ENCODE data around the gene RIC1. TPM values are rescaled to one million over a fixed set of nuclear protein-coding genes. Genes with fewer than 3 reads are reported as not detected.

Gene RIC1
- polyA plus RNA-seq, 3 donors = 13.4 to 36.4 (median 16.3) TPM

- no peaks in the 10 kb centered on the region for H3K9me3 ChIP-seq (replicated peaks in 1 of 2; ENCODE audit: control insufficient read depth in 1 of 2, insufficient read depth in 1 of 2, low read length in 2 of 2)
- no peak overlapping the region for H3K27ac ChIP-seq (ENCODE audit: low read depth in 1 of 2, low read length in 2 of 2)
- no peak for DNase-seq
- intact Hi-C loops (cut with micrococcal nuclease) = no loop called here
- H4K20me1 ChIP-seq (ENCODE audit: insufficient read depth, low read length) = no peaks in the 10 kb centered on the region
- no peak for TF ChIP-seq CTCF (IDR thresholded peaks at IDR 0.05)
- Mint-ChIP-seq H3K9me3 (no peaks in the 10 kb centered on the region), H3K27me3 (ENCODE audit: low read depth in 3 of 3) (no peaks in the 10 kb centered on the region), H3K27ac (no peak overlapping the region), H3K36me3 (peaks cover 52 to 64% of the 10 kb centered on the region in 2 donors), H3K4me3 (no peak overlapping the region), H3K4me1 (no peaks in the 10 kb centered on the region)
- no peak overlapping the region for H3K4me2 ChIP-seq (replicated peaks; ENCODE audit: extremely low read depth, low read length, poor library complexity, severe bottlenecking)
- WGBS (ENCODE audit: insufficient coverage) = 33% methylated on average over 1 of the region's 1 CpG
- H3K36me3 ChIP-seq (replicated peaks in 1 of 2; ENCODE audit: control insufficient read depth in 1 of 2, insufficient read depth in 2 of 2, low read length in 2 of 2) = peaks cover 12 to 74% of the 10 kb centered on the region in 2 donors
- H3K27me3 ChIP-seq (ENCODE audit: control insufficient read depth in 2 of 2, insufficient read depth in 2 of 2, low read length in 2 of 2) = no peaks in the 10 kb centered on the region
- no peak overlapping the region for H3K9ac ChIP-seq (ENCODE audit: insufficient read depth, low read length, poor library complexity, severe bottlenecking)
- no peaks in the 10 kb centered on the region for H3K79me2 ChIP-seq (ENCODE audit: insufficient read depth, low read length)
- no peaks in the 10 kb centered on the region for H3K4me1 ChIP-seq (ENCODE audit: control insufficient read depth in 1 of 2, insufficient read depth in 2 of 2, low read length in 2 of 2)
- no peak overlapping the region for H2AFZ ChIP-seq (ENCODE audit: insufficient read depth, low read depth, low read length, poor library complexity, severe bottlenecking)
- H3K4me3 ChIP-seq (replicated peaks in 1 of 3; ENCODE audit: low read depth in 2 of 3, low read length in 3 of 3) = no peak overlapping the region
Measured at GRCh38 chr9:5825223-5825622, 196.3 kb downstream of the RIC1 start.

Other genes with a start within 250 kb of the RIC1 start
- gene PLGRKT, start 191.2 kb upstream of the RIC1 start, polyA plus RNA-seq = 10 to 100 TPM in 2 of 3 donors, 1 to 10 TPM in 1; 4.6 to 19.7 (median 14.8) TPM
- under 1 TPM in 2 of 3 donors, not detected in 1; 0.24 to 0.84 TPM for gene CD274, start 178.6 kb upstream of the RIC1 start, polyA plus RNA-seq
- gene PDCD1LG2, start 118.6 kb upstream of the RIC1 start, polyA plus RNA-seq = under 1 TPM; 0.16 to 0.41 (median 0.17) TPM
- 1 to 10 TPM; 2.5 to 3.7 (median 3.6) TPM for gene ERMP1, start 204.0 kb downstream of the RIC1 start, polyA plus RNA-seq